ENCODE data around the gene ESR2.
A peak's percentile ranks its signal among the peaks of the same experiment; 100 is the strongest.
"Not testable (repeated sequence)": the region's sequence is repeated elsewhere in the genome, so short reads cannot be mapped to it uniquely, and the experiment has no call there.

Gene ESR2

DNA sequence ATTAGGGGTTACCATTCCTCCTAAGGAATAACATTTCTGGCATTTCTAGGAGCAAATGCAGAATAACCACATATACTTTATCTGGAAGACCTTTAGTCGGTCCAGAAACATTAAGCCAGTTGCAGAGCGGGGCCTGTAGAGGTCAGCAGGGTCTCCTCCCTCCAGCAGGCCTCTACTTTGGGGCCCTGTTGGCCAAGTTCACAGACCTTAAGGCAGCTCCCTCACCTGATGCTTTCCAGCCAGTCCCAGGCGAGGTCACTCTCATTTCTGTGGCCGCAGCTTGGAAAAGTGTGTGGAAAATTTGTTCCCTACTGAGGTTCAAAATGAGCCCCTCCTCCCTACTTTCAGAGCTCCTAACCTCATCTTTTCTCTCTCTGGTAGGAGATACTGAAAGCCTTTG, 74.1 kb downstream of the ESR2 start:
- DNase-seq, result no peak

DNA sequence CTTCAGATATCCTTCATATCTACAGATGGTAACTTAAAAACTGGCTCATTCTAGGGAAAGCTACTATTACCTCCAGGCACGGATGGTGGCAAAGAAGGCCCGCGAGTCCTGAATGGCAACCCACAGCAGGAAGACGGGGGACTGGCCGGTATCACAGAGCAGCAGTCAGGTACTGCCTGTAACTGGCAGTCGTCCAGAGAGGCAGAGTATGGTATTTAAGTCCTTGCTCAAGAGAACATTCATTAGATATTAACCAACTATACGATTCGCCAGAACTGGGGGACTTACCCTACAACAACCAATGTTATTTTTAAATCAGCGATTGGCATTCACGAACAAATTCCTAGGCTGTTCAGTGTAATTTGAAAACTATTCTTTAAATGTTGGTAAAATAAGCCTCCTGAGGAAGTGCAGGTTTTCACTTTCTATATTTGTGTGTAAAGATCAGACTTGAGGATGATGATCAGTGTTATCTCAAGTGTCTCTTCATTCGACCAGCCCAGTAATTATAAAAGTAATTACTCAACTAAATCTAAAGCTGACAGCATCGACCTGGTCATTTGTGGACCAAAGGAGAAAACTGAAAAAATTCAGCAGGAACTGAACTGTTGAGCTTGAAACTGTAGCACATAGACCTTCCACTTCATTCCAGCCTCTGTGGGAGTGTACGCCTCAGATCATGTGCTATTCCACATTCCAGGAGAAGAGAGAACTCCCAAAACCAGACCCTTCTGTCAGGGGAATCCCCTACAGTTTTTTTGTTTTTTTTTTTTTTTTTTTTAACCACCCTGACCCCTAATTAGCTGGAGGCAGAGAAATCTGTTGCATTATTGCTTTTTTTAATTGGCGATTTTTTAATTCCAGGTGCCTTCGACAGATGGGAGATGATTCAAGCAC, 75.6 kb downstream of the ESR2 start:
- DNase-seq, result no peak

DNA sequence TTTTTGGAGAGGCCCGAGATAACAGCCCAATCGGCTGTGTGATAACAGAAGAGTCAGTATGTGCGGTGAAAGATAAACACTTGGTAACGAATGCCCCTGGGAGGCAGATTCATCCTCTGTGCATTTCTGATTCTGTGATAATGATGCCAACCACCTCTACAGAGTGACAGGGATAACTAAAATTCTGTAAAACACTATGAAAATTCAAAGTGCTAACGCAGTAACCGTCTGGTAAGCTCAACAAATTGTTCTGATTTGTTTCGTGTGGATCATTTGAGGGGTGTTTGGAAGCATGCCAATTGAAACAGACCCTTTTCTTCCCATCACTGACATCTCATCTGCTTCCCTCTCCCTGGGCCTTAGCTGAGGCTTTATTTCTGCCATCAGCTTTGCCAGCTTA, 76.3 kb downstream of the ESR2 start:
- DNase-seq, result no peak

DNA sequence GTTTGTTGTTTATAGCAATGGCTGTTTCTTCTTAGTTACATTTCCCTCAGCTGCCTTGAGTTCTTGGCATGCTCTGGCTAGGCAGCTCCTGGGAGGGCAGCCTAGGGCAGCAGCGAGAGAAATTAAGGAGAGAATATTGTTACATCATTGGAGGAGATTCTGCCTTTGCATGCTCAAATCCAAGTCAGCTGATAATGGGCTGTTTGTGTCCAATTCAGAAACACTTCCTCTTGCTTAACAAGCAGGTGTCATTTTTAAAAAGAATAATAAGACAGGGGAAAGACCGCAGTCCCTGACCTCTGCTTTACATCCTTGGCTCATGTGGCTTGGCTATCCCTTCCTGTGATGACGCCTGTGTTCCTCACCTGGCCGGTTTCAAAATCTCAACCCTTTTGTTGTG, 76.9 kb downstream of the ESR2 start:
- no peak for DNase-seq

DNA sequence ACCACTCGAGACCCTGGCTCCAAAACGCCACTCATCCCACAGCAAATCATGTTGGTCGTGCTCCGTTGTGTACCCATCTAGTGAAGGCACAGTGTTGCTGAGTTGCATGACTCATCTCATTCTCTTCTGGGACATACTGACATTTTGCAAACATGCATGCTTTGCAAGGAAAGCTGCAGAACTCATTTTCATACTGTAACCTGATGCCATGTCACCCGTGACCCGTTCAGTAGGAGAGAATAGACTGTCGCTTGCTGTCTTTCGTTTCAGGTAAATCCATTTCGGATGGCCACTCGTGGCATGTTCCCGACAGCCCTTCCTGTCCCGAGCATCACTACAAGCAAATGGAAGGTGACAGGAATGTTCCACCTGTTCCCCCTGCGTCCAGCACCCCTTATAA, 78.2 kb downstream of the ESR2 start:
- DNase-seq, result no peak

DNA sequence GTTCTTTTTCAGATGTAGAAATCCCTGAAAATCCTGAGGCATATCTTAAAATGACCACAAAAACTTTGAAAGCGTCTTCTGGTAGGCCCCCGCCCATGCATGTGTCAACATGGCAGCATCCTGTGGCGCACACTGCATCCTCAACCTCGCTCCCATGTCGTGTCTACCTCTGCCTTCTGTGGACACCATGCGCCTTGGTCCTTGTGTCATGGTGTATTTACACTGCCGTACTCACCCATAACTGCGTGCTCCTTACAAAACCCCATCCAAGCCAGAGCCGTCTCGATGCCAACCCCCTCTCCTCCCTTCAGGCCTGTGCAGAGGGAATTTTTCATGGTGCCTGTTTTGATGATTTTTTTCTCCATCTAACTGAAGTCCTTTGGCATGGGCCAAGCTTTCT, 78.9 kb downstream of the ESR2 start:
- DNase-seq, result no peak

DNA sequence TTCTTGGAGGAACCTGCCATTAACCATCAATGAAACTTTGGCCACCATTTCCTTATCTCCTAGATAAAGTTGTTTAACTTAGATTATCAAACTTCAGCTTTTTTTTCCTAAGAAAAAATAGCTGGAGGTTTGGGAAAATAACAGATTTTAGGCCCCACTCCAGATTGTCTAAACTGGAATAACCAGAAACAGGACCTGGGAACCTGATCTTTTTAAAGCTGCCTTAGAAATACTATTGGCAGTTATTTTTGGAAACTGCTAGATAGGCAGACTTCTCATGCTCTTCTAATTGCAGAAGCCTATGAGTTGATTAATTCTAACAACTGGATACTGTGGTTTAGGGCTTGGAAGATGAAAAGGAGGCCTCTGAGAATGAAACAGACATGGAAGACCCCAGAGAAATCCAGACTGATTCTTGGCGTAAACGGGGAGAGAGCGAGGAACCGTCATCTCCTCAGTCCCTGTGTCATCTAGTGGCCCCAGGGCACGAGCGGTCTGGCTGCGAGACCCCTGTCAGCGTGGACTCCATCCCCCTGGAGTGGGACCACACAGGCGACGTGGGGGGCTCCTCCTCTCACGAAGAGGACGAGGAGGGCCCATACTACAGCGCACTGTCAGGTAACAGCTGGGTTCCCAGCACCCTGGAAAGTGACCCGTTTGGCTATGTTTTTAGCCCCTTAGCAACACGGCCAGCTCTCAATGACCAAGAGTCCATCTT, 80.2 kb downstream of the ESR2 start:
- no peak for DNase-seq

DNA sequence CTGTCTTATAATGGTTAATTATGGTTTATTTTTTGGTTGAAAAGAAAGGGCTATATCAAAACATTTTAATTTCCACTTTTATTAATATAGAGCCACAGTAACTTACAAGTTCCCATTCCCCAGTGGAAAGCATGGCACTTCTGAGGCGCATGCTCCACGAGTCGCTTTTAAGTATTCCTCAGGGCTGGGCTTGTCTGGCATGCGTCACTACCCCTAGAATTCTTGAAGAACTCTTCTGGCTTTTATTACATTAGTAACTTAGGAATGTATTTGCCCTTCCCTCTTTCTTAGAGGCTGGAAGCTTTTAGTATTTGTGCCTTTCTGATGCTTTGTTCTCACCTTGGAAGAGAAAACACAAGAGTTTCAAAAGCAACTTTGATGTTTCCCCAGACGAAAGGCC, 81.1 kb downstream of the ESR2 start:
- no peak for DNase-seq

DNA sequence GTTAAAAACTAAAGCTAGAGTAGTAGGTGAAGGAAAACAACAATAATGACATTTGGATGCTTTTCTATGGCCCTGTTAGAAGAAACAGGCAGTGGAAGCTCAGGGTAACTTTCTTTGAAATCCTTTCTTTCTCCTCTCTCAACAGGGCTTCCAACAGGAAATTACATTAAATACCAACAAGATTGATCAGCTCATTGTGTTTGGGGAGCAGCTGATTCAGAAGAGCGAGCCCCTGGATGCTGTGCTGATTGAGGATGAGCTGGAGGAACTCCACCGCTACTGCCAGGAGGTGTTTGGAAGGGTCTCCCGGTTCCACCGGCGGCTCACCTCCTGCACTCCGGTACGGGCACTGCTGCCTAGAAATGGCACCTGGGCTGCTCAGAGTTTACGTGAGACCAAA, 81.5 kb downstream of the ESR2 start:
- DNase-seq, result no peak

DNA sequence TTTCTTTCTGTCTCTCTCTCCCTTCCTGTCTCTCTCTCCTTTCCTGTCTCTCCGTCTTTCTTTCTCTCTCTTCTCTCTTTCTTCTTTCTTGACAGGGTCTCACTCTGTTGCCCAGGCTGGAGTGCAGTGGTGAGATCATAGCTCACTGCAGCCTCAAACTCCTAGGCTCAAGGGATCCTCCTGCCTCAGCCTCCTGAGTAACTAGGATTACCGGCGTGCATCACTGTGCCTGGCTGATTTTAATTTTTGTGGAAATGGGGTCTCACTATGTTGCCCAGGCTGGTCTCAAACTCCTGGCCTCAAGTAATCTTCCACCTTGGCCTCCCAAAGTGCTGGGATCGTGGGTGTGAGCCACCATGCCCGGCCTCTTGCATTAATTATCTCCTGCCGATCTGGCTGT, 83.3 kb downstream of the ESR2 start:
- DNase-seq, result not testable (repeated sequence)

DNA sequence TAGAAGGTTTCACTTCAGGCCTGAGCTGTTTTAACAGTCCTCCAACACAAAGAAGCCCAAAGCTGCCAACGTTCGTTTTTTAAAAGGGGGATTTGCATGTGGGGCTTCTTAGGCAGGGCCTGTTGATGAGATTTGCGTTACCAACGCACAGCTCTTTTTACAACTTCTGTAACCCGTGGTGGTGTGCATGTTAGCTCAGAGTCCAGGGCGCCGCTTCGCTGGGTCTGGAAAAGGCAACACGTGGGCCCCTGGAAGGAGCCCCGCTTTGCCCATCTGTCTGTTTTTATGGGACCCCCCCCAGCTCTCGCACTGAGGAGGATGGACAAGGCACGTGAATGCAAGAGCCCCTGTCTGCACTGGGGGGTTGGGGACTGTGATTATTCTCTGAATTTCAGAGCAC, 84.0 kb downstream of the ESR2 start:
- no peak for DNase-seq

DNA sequence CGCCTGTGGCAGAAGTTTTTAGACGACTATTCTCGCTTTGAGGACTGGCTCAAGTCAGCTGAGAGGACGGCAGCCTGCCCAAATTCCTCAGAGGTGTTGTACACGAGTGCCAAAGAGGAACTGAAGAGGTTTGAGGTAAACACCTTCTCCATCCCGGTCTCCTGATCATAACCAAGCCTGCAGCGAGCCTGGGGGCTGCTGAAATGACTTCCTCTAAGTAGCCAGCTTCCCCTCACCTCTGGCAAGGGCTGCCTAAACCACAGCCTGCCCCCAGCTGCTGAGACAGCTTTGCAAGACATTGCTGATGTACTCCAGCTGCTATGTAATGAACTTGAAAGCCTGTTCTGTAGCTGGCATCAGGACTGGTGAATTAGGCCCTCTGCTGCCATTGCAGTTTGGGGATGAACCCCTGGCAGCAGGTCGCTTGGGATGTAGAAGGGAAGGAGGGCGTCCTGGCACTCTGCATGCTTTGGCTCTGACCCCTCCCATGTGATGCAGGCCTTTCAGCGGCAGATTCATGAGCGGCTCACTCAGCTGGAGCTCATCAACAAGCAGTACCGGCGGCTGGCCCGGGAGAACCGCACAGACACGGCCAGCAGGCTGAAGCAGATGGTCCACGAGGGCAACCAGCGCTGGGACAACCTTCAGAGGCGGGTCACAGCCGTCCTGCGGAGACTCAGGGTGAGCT, 84.6 kb downstream of the ESR2 start:
- DNase-seq, result no peak

DNA sequence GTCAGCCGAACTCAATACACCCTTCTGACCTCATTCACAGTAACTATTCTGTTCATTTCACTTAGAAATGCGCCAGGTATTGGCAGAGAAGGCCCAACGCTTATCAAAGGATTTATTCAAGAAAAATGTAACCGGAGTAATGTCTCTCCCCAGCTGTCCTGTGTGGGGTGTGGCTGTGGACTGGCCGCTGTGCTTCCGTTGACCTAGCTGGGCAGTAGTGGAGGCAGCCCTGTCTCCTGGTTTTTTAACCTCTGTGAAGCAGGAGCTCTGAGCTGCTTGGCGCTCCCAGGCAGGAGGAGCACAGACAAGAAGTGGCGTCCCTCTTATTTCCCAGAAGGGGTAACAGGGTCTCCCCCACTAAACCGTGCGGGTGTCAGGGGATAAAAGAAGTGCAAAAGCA, 85.2 kb downstream of the ESR2 start:
- no peak for DNase-seq

DNA sequence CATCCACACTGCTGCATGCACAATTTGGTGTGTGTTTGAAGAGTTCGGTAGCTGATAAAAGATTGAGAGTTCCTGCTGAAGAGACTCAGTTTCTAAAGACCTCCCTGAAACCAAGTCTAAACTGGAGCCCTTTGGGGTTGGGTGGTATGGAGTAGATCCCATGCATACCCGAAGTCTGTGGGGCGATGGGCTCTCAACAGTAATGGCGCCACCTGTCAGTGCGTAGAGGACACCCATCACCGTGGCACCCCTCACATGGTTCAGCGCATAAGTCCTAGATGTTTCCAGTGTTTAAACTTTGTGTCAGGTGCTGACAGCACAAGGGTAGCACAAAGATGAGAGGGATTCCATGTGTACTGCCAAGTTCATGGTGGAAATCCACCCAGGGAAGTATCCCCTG, 85.9 kb downstream of the ESR2 start:
- DNase-seq, result no peak

DNA sequence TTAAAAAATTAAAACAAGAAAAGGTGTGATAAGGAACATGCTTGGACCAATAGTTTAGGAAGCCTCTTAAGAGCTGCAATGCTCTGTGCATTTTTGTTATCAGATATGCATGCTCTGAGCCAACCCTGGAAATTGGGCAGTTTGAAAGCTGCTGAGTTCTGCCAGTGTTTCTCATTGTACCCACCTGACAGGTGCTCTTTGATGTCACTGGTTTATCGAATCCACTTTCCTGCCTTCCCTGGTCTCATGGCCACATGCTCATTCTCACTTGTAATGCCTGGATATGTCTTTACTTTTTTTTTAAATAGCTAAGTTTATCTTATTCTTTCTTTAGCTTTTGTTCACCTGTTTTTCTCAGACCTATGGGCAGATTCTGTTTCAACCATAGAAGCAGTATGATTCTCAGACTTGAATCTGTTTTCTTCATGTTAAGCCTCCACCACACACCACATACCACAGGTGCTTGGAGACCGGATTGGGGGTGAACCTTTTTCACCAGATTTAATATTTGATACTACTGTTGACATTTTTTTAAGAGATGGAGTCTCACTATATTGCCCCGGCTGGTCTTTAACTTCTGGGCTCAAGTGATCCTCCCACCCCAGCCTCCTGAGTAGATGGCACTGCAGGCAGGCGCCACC, 90.7 kb downstream of the ESR2 start:
- DNase-seq, result no peak

DNA sequence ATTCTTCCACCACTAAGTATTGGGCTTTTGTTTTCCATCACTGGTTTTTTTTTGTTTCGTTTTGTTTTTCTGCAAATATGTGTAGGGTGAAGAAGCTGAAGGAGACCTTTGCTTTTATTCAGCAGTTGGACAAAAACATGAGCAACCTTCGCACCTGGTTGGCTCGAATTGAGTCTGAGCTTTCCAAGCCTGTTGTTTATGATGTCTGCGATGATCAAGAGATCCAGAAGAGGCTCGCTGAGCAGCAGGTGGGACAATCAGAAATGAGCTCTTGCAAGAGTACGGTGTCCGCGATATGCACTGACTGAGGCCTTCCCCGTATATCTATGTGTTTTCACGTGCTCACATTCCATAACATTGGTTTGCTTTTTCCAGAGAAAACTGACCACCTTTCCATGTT, 91.5 kb downstream of the ESR2 start:
- DNase-seq, result no peak

DNA sequence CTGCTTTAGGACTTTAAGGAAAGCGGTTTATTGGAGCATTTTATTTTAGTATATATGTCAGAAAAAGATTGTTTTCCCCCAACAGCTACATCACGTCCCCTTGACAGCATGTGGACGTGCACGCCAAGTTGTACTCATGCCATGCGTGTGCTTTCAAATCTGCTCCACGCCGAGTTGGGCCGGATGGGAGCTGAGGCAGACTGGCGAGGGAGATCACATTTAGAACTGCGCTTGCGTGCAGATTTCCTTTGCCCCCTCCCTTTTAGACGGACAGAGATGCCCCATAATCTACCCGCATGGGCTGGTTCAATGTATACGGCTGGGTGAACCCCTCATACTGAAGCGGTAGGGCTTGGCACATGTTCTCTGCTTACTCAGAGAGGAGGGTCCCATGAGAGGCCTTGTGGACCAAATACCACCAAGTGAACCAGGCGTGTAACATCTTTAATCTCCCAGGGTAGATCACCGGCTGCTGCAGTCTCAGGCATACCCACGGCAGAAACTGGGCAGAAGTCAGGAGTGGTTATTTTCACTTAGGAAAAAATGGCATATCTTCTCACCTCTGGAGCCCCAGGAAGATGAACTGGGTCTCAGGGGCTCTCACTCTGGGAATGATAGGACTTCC, 92.1 kb downstream of the ESR2 start:
- DNase-seq, result no peak

DNA sequence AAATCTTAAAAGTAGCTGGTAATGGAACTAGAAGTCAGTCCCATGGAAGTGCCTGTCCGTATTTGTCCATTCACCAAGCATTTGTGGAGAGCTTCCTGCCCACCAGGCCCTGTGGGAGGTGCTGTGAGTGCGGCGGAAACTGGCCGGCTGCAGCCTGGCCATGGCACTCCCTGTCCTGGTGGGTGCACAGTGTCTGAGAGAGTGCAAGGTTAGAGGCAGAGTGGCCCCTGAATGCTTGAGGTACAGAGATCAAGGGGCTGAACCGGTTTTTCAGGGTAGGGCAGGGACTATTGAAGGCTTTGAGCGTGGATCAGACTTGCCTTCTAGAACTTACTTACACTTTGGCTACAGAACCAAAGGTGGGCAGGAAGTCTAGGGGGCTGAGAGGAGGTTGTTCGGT, 92.9 kb downstream of the ESR2 start:
- DNase-seq, result no peak

DNA sequence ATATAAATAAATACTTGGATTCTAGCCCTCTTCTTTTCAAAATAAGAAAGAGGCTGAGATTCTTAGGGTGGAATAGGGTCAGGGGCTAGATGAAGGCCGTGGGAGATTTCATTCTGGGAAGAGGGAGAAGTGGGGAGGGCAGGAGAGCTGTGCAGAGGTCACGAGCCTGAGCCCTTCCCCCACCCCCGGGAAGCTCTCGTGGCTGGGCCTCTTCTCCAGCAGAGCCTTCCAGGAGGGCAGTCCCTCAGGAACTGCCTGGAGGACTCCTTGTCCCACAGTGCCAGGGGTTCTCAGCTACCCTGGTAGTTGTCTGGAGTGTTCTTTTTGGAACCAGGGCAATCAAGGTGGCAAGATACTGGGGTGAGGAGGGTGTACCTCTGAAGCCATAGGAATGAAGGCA, 94.0 kb downstream of the ESR2 start:
- DNase-seq, result no peak

DNA sequence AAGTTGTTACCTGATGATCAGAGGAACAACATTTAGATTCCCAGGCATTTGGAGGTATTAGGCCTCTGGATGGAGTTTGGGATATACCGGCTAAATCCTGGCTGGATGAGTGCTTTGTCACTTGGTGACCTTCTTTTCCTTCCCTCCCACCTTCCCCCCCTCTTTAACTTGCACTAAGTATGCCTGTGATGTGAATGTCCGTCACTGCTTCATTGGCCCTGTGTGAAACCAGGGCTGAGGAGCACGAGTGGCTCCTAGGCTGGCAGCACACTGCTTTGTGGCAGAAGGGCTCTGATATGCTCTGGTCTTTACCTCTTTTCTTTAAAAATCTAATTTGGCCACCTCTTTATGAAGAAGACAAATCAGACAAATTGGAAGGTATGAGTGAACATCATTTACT, 95.7 kb downstream of the ESR2 start:
- DNase-seq, result no peak

DNA sequence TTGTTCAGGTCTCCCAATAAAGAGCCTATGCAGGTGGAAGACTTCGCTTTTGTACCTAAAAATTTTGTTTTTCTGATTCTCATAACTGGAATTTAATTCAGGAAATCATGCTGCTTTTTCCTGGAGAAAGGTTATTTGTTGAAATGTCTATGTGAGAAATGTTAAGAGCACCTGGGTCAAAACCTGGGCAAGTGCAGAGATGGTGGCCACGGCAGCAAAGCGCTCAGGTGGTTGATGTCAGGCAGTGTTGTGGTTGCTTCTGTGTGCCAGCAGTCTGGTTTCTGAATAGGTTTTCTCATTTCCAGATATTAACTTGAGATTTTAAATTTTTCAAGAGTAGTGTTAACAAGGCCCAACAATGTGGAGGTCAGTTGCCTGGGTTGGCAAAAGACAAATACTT, 96.2 kb downstream of the ESR2 start:
- DNase-seq, result no peak

DNA sequence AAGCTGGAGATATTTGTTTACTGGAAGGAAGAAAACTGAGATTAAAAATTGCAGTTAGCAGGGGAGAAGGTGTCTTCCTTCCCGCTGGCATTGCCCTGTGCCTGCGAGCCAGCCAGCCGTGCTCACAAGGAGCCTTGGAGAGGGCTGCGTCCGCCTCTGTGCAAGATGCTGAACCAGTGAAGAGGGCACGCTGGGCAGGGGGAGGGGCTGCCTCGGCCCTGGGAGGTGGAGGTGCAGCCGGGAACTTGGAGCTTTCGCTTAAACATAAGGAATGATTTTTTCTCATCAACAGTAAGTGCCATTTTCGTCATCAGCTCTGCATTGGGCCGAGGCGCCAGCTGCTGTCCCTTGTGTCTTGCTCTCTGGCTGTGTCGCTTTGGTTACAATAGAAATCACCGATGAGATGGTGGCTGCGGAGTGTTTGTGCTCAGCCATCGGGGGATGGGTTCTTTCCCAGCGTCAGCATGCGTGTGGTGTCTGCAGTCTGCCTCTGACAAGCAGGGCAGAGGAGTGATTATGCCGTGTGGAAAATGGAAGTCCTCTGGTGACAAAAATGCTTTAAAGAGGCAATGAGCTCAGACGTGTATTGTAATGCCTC, 97.3 kb downstream of the ESR2 start:
- peak; percentile 51 for DNase-seq

DNA sequence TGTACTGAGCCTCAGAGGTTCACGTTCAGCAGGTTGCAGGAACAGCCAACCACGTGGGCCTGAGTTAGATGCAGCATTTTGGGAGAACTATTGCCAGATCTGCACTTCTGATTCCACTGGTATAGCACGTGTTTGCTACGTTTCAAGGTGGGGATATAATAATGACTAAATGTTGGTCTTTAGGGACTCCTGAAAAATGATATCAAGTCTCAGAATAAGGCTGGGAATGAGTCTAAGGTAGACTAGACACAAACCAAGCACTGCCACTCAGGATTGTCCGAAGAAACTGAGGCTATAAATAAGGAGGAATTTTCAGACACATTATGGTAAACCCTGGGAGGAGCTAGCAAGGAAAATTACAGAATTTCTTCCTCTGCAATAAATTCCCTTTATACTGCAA, 98.1 kb downstream of the ESR2 start:
- no peak for DNase-seq

Measured in fibroblast of skin of right quadriceps (primary cell).